Spleen (tissue), 7 donors: ENCODE measurements around the gene MEGF8.

Experiments
- POLR2AphosphoS5 ChIP-seq, 3 donors: sonication (generic); formaldehyde crosslinking; IDR thresholded peaks; one replicate each; pipeline ENCODE4 v1.5.1; 2017; ENCODE audit warnings: antibody characterized with exemption in 3 of 3
- TF ChIP-seq, protein P1 (sequence below), 11 experiments: fragments of 200-600 bp in 7 of 11; fragments of 450-650 bp in 4 of 11; sonication (generic) in 4 of 11; IDR thresholded peaks in 8 of 11; conservative IDR thresholded peaks in 3 of 11; 1 replicate in 7 of 11; 2 replicates in 4 of 11; pipeline versions ENCODE4 v1.4.0 to v1.8.0; 2016 to 2021; ENCODE audit warnings: antibody characterized with exemption in 11 of 11, inconsistent platforms in 4 of 11, mild to moderate bottlenecking in 1 of 11
- donor health status: DM: no; HTN: no; CAD: no; lungs with moderate emphysema.
- donor health status: DM: no; HTN: no; CAD: no.
- donor health status: DM: no; HTN: no; CAD: no.

- TF ChIP-seq, protein P1, sequence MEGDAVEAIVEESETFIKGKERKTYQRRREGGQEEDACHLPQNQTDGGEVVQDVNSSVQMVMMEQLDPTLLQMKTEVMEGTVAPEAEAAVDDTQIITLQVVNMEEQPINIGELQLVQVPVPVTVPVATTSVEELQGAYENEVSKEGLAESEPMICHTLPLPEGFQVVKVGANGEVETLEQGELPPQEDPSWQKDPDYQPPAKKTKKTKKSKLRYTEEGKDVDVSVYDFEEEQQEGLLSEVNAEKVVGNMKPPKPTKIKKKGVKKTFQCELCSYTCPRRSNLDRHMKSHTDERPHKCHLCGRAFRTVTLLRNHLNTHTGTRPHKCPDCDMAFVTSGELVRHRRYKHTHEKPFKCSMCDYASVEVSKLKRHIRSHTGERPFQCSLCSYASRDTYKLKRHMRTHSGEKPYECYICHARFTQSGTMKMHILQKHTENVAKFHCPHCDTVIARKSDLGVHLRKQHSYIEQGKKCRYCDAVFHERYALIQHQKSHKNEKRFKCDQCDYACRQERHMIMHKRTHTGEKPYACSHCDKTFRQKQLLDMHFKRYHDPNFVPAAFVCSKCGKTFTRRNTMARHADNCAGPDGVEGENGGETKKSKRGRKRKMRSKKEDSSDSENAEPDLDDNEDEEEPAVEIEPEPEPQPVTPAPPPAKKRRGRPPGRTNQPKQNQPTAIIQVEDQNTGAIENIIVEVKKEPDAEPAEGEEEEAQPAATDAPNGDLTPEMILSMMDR (IDR thresholded peaks at IDR 0.05 in 8 of 11, conservative IDR thresholded peaks at IDR 0.05 in 3 of 11): no peak
- TF ChIP-seq POLR2AphosphoS5 (IDR thresholded peaks at IDR 0.05): no peak
These were observed 1.9 kb downstream of the MEGF8 start for GRCh38 chr19:42327381-42327780.
